SHP77 treated with DMSO at 0.1 percent for 48 hours (cell line): ENCODE measurements around the gene SCNN1A.

Source experiments
- DNase-seq: peaks from one replicate; lab custom pipeline; 2025; lab: John Stamatoyannopoulos, UW

Gene SCNN1A

GRCh38 chr12:6384499-6385436 is 9.4 kb upstream of the SCNN1A start:
- DNase-seq: no peak

GRCh38 chr12:6383572-6384498 is 8.5 kb upstream of the SCNN1A start, which contains the start of gene LTBR:
Gene LTBR, plus strand, starts transcription at chr12:6384162. Its CDS starts 197 bp downstream, at chr12:6384359.
- no peak for DNase-seq

- no peak for DNase-seq
Observed at GRCh38 chr12:6382982-6383381, 7.6 kb upstream of the SCNN1A start.

GRCh38 chr12:6382371-6382770 is 7.0 kb upstream of the SCNN1A start:
- no peak for DNase-seq

- DNase-seq: no peak
Observed at GRCh38 chr12:6380141-6381121, 5.1 kb upstream of the SCNN1A start.

GRCh38 chr12:6378709-6379472 is 3.5 kb upstream of the SCNN1A start:
- DNase-seq: no peak

- no peak for DNase-seq
Observed at GRCh38 chr12:6377667-6377994, 2.3 kb upstream of the SCNN1A start.

GRCh38 chr12:6376870-6377666 is 1.7 kb upstream of the SCNN1A start:
- DNase-seq: no peak

- DNase-seq: no peak
Observed at GRCh38 chr12:6376079-6376869, 911 bp upstream of the SCNN1A start.

GRCh38 chr12:6374786-6375160 is 590 bp downstream of the SCNN1A start:
- no peak for DNase-seq

- DNase-seq: no peak
Observed at GRCh38 chr12:6374028-6374785, 1.2 kb downstream of the SCNN1A start.

GRCh38 chr12:6373022-6373787 is 2.2 kb downstream of the SCNN1A start:
- no peak for DNase-seq

GRCh38 chr12:6372403-6373003 is 2.9 kb downstream of the SCNN1A start:
- no peak for DNase-seq

- DNase-seq: peak; percentile 70
Observed at GRCh38 chr12:6370994-6371754, 4.2 kb downstream of the SCNN1A start.

- no peak for DNase-seq
Observed at GRCh38 chr12:6370576-6370935, 4.8 kb downstream of the SCNN1A start.

- no peak for DNase-seq
Observed at GRCh38 chr12:6369916-6370575, 5.3 kb downstream of the SCNN1A start.
